Renal cortex interstitium (tissue), 15 donors: ENCODE results near the gene GNAS. TPM values are rescaled to one million over a fixed set of nuclear protein-coding genes. Genes with fewer than 3 reads are reported as not detected.

ENCODE experiments used
- DNase-seq, 11 donors: peaks; one replicate each; pipeline ENCODE4 v3.0.0-alpha.2; 2013; ENCODE audit warnings: low read depth in 9 of 11, low spot score in 4 of 11; ENCODE audit errors: extremely low read depth in 1 of 11
- long read RNA-seq, 16 experiments: transcript quantifications; one replicate each; lab custom pipeline, GENCODE V29; 2026
- polyA plus RNA-seq, 3 donors: library from polyadenylated mRNA; unstranded; fragments of 120-200 nt; gene quantifications; one replicate each; pipeline ENCODE4 v1.2.1, GENCODE V29; 2013; ENCODE audit not compliant: insufficient read length in 3 of 3

GNAS gene
- 1,000 to 10,000 TPM; 1,846 to 2,284 (median 1,968) TPM for polyA plus RNA-seq
- long read RNA-seq, donor 1, full-length matches to known transcripts: 404 of 1,097 reads
- long read RNA-seq, donor 1, partial matches to known transcripts: 665 of 1,097 reads
- long read RNA-seq, donor 1, other reads (novel, unspliced or antisense): 28 of 1,097 reads
- long read RNA-seq, donor 2, full-length matches to known transcripts: 372 of 1,063 reads
- long read RNA-seq, donor 2, partial matches to known transcripts: 672 of 1,063 reads
- long read RNA-seq, donor 2, other reads (novel, unspliced or antisense): 19 of 1,063 reads
- long read RNA-seq, donor 3, full-length matches to known transcripts: 598 of 1,827 reads
- long read RNA-seq, donor 3, partial matches to known transcripts: 1,169 of 1,827 reads
- long read RNA-seq, donor 3, other reads (novel, unspliced or antisense): 60 of 1,827 reads
- long read RNA-seq, donor 4, full-length matches to known transcripts: 318 of 926 reads
- long read RNA-seq, donor 4, partial matches to known transcripts: 597 of 926 reads
- long read RNA-seq, donor 4, other reads (novel, unspliced or antisense): 11 of 926 reads
- long read RNA-seq, donor 5, full-length matches to known transcripts: 689 of 2,389 reads
- long read RNA-seq, donor 5, partial matches to known transcripts: 1,666 of 2,389 reads
- long read RNA-seq, donor 5, other reads (novel, unspliced or antisense): 34 of 2,389 reads
- long read RNA-seq, donor 6, full-length matches to known transcripts: 401 of 1,369 reads
- long read RNA-seq, donor 6, partial matches to known transcripts: 952 of 1,369 reads
- long read RNA-seq, donor 6, other reads (novel, unspliced or antisense): 16 of 1,369 reads
- long read RNA-seq, donor 7, full-length matches to known transcripts: 439 of 1,731 reads
- long read RNA-seq, donor 7, partial matches to known transcripts: 1,274 of 1,731 reads
- long read RNA-seq, donor 7, other reads (novel, unspliced or antisense): 18 of 1,731 reads
- long read RNA-seq, donor 8, full-length matches to known transcripts: 738 of 2,682 reads
- long read RNA-seq, donor 8, partial matches to known transcripts: 1,894 of 2,682 reads
- long read RNA-seq, donor 8, other reads (novel, unspliced or antisense): 50 of 2,682 reads
- long read RNA-seq, donor 9, full-length matches to known transcripts: 416 of 1,330 reads
- long read RNA-seq, donor 9, partial matches to known transcripts: 907 of 1,330 reads
- long read RNA-seq, donor 9, other reads (novel, unspliced or antisense): 7 of 1,330 reads
- long read RNA-seq, donor 10, full-length matches to known transcripts: 417 of 1,631 reads
- long read RNA-seq, donor 10, partial matches to known transcripts: 1,189 of 1,631 reads
- long read RNA-seq, donor 10, other reads (novel, unspliced or antisense): 25 of 1,631 reads
- long read RNA-seq, donor 11, full-length matches to known transcripts: 364 of 1,227 reads
- long read RNA-seq, donor 11, partial matches to known transcripts: 851 of 1,227 reads
- long read RNA-seq, donor 11, other reads (novel, unspliced or antisense): 12 of 1,227 reads
- long read RNA-seq, donor 12, transcript GNAS-231 (2 exons, 493 nt): minor isoform, 16 of 555 reads
- long read RNA-seq, donor 12, transcript GNAS-234 (13 exons, 1,663 nt): minor isoform, 9 of 555 reads
- long read RNA-seq, donor 12, transcript GNAS-201 (12 exons, 1,866 nt): major isoform, 60 of 555 reads
- long read RNA-seq, donor 12, transcript GNAS-210 (13 exons, 1,972 nt): minor isoform, 58 of 555 reads
- long read RNA-seq, donor 12, partial matches to known transcripts: 397 of 555 reads
- long read RNA-seq, donor 12, other reads (novel, unspliced or antisense): 0 of 555 reads
- long read RNA-seq, donor 13, full-length matches to known transcripts: 857 of 2,430 reads
- long read RNA-seq, donor 13, partial matches to known transcripts: 1,498 of 2,430 reads
- long read RNA-seq, donor 13, other reads (novel, unspliced or antisense): 75 of 2,430 reads
- long read RNA-seq, donor 14, full-length matches to known transcripts: 394 of 1,067 reads
- long read RNA-seq, donor 14, partial matches to known transcripts: 658 of 1,067 reads
- long read RNA-seq, donor 14, other reads (novel, unspliced or antisense): 15 of 1,067 reads
- long read RNA-seq, donor 15, full-length matches to known transcripts: 193 of 713 reads
- long read RNA-seq, donor 15, partial matches to known transcripts: 515 of 713 reads
- long read RNA-seq, donor 15, other reads (novel, unspliced or antisense): 5 of 713 reads
- long read RNA-seq, donor 16, full-length matches to known transcripts: 1,042 of 3,457 reads
- long read RNA-seq, donor 16, partial matches to known transcripts: 2,330 of 3,457 reads
- long read RNA-seq, donor 16, other reads (novel, unspliced or antisense): 85 of 3,457 reads

DNA sequence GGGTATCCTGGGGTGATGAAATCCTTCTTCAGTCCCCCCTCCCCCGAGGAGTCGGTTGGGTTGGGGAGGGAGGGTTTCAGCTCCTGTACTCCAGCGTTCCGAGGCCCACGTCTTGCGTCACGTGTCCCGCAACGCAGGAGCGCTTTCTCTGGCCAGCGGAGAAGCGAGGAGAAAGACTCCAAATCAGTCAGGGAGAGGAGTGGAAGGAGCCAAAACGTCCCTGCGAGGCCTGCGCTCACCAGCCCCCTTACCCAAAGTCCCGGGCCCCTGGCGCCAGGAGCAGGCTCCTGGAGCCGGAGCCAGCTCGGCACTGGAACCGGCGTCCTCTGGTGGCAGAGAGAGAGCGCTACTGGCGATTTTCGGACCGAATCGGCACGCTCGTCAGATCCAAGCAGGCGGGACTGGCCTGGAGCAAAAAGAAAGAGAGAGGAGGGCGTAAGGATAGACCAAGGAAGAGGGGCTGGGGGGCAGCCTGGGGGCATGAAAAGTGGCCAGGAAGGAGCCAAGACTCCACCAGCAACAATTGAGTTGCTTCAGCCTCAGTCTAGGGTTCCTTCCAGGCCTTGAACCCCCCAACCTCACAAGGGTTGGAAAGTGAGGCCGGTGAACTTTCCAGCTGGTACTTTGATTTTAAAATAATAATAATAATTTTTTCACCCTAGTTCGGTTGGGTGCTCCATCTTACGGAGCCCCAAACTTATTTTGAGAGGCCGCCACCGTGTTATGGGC lies at the start of gene GNAS:
Gene GNAS, plus strand, starts transcription at position 174 of the 729 bp plus-strand sequence.
- peak in 7 of 11 donors; percentile 51 to 74 (median 59) for DNase-seq

GRCh38 chr20:58803533-58803932 lies 49.0 kb upstream of the GNAS start:
- DNase-seq: no peak

- no peak for DNase-seq
These were observed 44.7 kb upstream of the GNAS start for GRCh38 chr20:58807801-58808200.

DNA sequence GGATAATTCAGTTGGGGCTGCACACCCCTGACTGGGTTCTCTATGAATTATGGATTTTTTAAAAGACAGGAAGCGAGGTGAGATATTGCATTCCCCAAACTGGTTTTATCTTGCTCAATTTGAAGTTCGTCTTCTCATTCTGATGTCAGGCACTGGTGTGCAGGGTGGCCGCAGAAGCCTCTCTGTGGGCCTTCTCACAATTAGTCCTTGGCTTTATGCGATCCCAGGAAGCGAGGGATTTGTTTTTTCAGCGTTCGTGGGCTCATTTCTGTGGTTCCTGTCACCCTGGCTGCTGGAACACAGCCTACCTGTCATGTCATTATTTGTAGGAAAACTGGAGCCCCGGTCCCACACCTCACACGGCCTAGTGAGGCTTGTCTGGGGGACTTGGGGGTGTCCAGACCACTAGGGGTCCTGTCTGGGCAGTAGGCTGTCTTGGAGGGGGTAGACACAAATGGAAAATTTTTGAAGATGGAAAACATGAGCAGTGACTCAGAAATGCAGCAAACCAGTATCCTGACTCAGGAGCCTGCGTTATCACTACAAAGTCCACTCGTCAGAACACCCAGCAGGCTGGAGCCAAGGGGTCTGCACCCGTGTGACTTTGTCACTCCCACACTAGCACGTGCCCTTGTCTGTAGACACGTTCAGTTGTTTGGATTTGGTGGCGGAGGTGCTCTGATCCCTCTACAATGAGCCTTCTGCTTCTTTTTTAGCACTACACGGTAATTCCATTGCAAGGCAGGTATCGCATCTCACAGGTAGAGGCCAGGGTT lies 44.1 kb upstream of the GNAS start:
- DNase-seq: no peak

DNA sequence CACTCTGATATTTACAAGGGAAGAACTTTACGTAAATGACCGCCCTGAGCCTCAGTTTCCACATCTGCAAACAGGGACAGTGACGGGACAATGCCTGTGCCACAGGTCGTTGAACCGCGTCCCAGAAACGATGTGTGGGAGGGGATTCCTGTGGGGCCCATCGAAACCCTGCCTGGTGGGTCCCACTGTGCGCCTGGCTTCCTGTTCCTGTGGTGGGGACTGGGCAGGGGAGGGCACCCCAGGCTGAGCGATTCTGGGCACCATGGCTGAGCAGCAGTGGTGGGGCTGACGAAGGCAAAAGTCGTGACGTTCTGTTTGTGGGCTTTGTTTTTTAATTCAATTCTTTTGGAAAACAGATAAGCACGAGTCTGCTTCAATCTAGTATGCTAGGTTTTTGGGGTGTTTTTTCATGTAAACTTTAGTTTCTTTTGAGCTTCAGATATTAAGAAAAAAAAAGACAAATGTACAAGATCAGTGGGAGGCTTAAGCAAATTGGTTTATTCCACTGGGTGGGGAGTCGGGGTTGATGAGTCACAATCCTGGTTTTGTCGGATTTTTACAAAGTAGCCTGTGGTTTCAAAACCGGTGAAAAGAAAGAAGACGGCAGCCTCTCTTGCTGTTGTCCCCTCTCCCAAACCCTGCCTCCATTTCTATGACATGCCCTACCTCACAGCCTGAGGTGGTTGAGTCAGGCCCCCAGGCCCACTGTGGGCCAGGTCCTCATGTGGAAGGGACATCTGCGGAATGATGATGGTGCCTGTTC lies 42.2 kb upstream of the GNAS start:
- DNase-seq: no peak

GRCh38 chr20:58810879-58811250 lies 41.7 kb upstream of the GNAS start:
- no peak for DNase-seq

- DNase-seq: no peak
These were observed 41.2 kb upstream of the GNAS start for GRCh38 chr20:58811334-58811733.

DNA sequence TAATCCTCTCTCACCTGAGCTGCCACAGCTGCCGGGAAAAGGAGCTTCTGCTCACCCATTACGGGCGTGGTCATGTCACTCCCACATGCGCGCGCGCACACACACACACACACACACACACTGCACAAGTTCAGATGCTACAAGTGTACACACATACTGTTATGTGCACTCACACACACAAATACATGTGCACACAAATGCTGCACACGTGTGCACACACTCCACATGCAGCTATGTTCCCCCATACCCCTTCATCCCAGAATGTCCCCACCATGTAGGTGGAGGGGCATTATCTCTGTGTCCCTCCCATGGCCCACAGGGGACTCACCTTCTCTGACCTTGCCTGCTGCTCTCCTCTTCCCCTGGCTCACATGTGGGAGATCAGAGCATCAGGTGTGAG lies 39.1 kb upstream of the GNAS start:
- DNase-seq: no peak

- DNase-seq: no peak
These were observed 37.1 kb upstream of the GNAS start for GRCh38 chr20:58815448-58815847.

DNA sequence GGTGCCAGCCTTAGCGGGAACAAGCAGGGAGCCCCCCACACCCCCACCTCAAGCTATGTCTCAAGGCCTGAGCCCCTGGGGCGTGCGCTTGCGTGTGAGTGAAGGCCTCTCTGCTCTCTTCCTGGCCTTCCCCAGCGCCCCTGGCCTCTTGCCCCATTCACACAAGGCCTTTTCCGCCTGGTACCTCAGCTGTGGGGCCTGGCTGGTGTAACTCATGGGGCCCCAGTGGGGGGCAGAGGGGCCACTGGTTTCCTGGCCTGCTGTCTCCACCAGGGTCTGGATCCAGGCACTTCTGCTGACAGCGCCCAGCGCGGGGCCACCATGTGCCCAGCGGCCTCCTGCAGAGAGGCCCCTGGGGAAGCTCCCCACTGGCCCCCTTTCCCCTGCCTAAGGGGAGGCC lies 36.5 kb upstream of the GNAS start:
- DNase-seq: no peak

DNA sequence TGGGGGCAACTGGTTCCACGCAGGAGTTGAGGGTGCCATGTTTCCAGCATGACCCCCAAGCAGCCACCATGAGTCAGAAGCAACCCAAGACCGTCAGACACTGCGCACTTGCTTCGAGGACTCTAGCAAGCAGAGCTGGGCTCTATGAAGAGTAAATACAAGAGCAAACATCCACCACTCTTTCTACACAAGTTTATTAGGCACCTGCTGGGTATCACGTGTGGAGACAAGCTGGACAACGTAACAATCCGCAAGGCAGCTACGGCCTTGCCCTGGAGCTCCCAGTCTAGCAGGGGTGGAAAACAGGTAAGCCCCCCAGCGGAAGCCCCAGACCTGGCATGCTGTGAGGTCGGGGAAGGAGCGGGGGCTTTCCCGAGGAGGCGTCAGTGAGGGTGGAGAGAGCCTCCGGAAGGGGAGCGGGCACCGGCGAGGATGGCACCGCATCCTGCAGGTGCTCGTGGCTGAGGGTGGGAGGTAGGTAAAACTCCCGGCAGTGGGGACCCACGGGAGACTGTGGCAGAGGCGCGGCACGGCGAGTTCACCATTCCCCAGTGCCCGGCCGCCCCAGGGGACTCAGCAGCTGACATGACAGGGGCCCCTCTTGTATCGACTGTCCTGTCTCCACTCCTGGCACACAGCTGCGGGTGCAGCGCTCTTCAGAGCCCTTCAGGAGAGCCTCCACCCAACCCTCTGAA lies 35.4 kb upstream of the GNAS start:
- no peak for DNase-seq

- DNase-seq: no peak
These were observed 34.8 kb upstream of the GNAS start for GRCh38 chr20:58817748-58818147.

DNA sequence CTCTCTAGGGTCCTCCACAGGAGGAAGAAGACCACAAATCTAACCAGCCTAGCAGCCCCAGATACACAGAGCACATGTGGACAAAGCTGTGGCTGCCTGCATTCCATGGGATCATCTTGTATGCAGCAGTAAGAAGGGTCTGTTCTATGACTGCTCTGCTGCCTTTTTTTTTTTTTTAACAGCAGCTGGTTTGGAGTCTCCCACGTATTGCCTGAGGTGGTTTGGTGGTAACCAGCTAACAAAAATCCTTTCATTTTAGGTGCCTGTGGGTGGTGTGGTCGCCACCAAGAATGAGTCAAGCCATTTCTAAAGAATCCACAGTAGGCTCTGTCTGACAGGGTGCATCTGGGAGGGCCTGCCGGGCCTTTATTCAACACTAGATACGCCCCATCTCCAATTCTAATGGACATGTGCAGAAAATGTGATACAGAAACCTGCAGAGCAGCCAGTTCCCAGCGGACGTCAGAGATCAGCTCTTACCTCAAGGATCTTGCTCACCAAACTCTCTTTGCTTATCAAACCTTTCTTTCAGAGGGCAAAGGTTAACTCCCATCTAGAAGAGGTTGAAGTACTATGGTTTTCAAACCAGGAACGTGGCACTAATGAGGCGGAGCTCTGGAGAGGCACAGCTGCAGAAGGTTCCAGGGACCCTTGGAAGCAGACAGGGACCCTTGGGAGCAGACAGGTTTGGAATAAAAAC lies 33.8 kb upstream of the GNAS start:
- DNase-seq: no peak

DNA sequence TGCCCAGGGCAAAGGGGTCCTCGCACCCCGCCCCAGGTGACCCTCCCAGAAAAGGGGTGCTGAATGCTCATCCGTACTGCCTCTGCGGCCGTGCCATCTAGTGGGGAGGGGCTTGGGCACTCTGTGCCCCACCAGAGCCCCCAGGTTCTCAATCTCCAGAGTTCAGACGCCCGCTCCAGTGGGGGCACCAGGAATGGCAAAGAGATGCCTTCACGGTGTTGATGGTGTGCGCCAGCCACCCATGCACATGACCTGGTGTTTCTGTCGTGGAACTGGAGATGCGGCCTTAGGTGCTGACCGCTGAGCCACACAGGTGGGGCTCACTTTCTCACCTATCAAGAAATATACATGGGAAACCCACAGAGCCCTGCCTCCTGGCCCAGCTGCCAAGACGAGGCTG lies 32.6 kb upstream of the GNAS start:
- no peak for DNase-seq
